SK-N-SH (cell line): ENCODE results near the gene PBX4. TPM values are rescaled to one million over a fixed set of nuclear protein-coding genes. Genes with fewer than 3 reads are reported as not detected.

Experiments used
- CTCF ChIA-PET: fragments of 300-600, 350-600 bp; formaldehyde crosslinking; extraction: SDS; loops from one replicate; lab custom pipeline; 2021; lab: Yijun Ruan, JAX
- POLR2A ChIA-PET: fragments of 350-600 bp; sonication (Branson Sonifier 250); formaldehyde crosslinking; extraction: SDS; loops from one replicate; lab custom pipeline; 2020; ENCODE audit warnings: antibody characterized with exemption, inconsistent platforms; lab: Yijun Ruan, JAX
- DNase-seq: peaks from one replicate; pipeline ENCODE4 v3.0.0; 2012
- H2AFZ ChIP-seq: fragments of 200-600 bp; sonication (generic); 2 replicates; pipeline ENCODE4 v1.8.1; 2016; ENCODE audit warnings: antibody characterized with exemption, mild to moderate bottlenecking, low read depth
- H3F3A ChIP-seq: fragments of 200-600 bp; sonication (generic); replicated peaks from 2 replicates; pipeline ENCODE3; 2016; ENCODE audit warnings: antibody characterized with exemption, mild to moderate bottlenecking; ENCODE audit not compliant: insufficient read depth
- H3K27ac ChIP-seq, 2 experiments: fragments of 200-500 bp in 1 of 2; fragments of 200-600 bp in 1 of 2; sonication (Bioruptor generic) in 1 of 2; sonication (generic), shearing (Covaris generic) in 1 of 2; 2 replicates each; pipeline versions ENCODE4 v1.5.1 to v1.6.1; 2014 to 2016; ENCODE audit warnings: low read depth in 2 of 2, inconsistent platforms in 1 of 2, low read length in 1 of 2, mild to moderate bottlenecking in 1 of 2, mixed read lengths in 1 of 2
- H3K27me3 ChIP-seq: fragments of 200-600 bp; sonication (generic), shearing (Covaris generic); 2 replicates; pipeline ENCODE4 v1.6.1; 2016; ENCODE audit warnings: mixed run types; ENCODE audit not compliant: insufficient read depth
- H3K36me3 ChIP-seq, 2 experiments: fragments of 200-500 bp in 1 of 2; fragments of 200-600 bp in 1 of 2; sonication (Bioruptor generic) in 1 of 2; sonication (generic) in 1 of 2; replicated peaks in 1 of 2; 2 replicates each; pipeline versions ENCODE3 to v1.5.1; 2014 to 2016; ENCODE audit warnings: low read length in 1 of 2, mild to moderate bottlenecking in 1 of 2; ENCODE audit not compliant: insufficient read depth in 2 of 2, control insufficient read depth in 1 of 2
- H3K4me1 ChIP-seq, 2 experiments: fragments of 200-500 bp in 1 of 2; fragments of 200-600 bp in 1 of 2; sonication (Bioruptor generic) in 1 of 2; sonication (generic), shearing (Covaris generic) in 1 of 2; 2 replicates each; pipeline versions ENCODE4 v1.5.1 to v1.6.1; 2014 to 2016; ENCODE audit warnings: low read depth in 1 of 2, low read length in 1 of 2, mixed run types in 1 of 2; ENCODE audit not compliant: insufficient read depth in 2 of 2, control insufficient read depth in 1 of 2
- H3K4me2 ChIP-seq: fragments of 200-600 bp; sonication (generic), shearing (Covaris generic); 2 replicates; pipeline ENCODE4 v1.6.1; 2017; ENCODE audit warnings: mixed run types
- H3K4me3 ChIP-seq, 2 experiments: fragments of 200-500 bp in 1 of 2; fragments of 200-600 bp in 1 of 2; sonication (Bioruptor generic) in 1 of 2; sonication (generic), shearing (Covaris generic) in 1 of 2; 2 replicates each; pipeline versions ENCODE4 v1.5.1 to v1.8.1; 2014 to 2016; ENCODE audit warnings: low read depth in 2 of 2, inconsistent platforms in 1 of 2, low read length in 1 of 2, mild to moderate bottlenecking in 1 of 2, mixed read lengths in 1 of 2, moderate library complexity in 1 of 2
- H3K79me2 ChIP-seq: fragments of 200-600 bp; sonication (generic); 2 replicates; pipeline ENCODE4 v1.8.1; 2017; ENCODE audit warnings: mild to moderate bottlenecking; ENCODE audit not compliant: insufficient read depth
- H3K9ac ChIP-seq: fragments of 200-600 bp; sonication (generic); 2 replicates; pipeline ENCODE4 v1.6.1; 2017; ENCODE audit warnings: mixed run types
- H3K9me2 ChIP-seq: fragments of 200-600 bp; sonication (generic); 2 replicates; pipeline ENCODE4 v1.6.1; 2017; ENCODE audit warnings: mixed run types
- H3K9me3 ChIP-seq: fragments of 200-600 bp; sonication (generic); 2 replicates; pipeline ENCODE4 v1.6.1; 2017; ENCODE audit warnings: mixed run types, mild to moderate bottlenecking, moderate library complexity
- H4K20me1 ChIP-seq: fragments of 200-600 bp; sonication (generic); 2 replicates; pipeline ENCODE4 v1.6.1; 2017; ENCODE audit warnings: mild to moderate bottlenecking, mixed run types; ENCODE audit not compliant: insufficient read depth
- CTCF ChIP-seq: fragments of 200-600 bp; sonication (generic); IDR thresholded peaks from 2 replicates; pipeline ENCODE4 v1.6.1; 2017; ENCODE audit warnings: antibody characterized with exemption, mild to moderate bottlenecking, moderate library complexity
- EP300 ChIP-seq, 2 experiments: IDR thresholded peaks; 2 replicates each; pipeline versions ENCODE4 v1.4.0 to v1.6.1; 2012; ENCODE audit warnings: borderline replicate concordance in 1 of 2, low read depth in 1 of 2, low read length in 1 of 2
- GABPA ChIP-seq: IDR thresholded peaks from 2 replicates; pipeline ENCODE4 v1.4.0; 2012; ENCODE audit warnings: low read depth, mild to moderate bottlenecking
- JUND ChIP-seq: IDR thresholded peaks from 2 replicates; pipeline ENCODE4 v1.4.0; 2012
- MEF2A ChIP-seq: IDR thresholded peaks from 2 replicates; pipeline ENCODE4 v1.4.0; 2012; ENCODE audit warnings: low read depth, borderline replicate concordance
- MXI1 ChIP-seq: IDR thresholded peaks from 2 replicates; pipeline ENCODE4 v1.6.1; 2012; ENCODE audit warnings: mild to moderate bottlenecking, low read depth, low read length, improper control_type of control experiment
- RAD21 ChIP-seq: IDR thresholded peaks from 2 replicates; pipeline ENCODE4 v1.6.1; 2012; ENCODE audit warnings: mild to moderate bottlenecking, low read length
- RCOR1 ChIP-seq: fragments of 150-350 bp; IDR thresholded peaks from 2 replicates; pipeline ENCODE4 v1.6.1; 2017; ENCODE audit warnings: antibody characterized with exemption, low read length
- REST ChIP-seq: IDR thresholded peaks from 2 replicates; pipeline ENCODE4 v1.6.1; 2012; ENCODE audit warnings: mild to moderate bottlenecking, low read depth, low read length, moderate library complexity
- SMC3 ChIP-seq: IDR thresholded peaks from 2 replicates; pipeline ENCODE4 v1.6.1; 2012; ENCODE audit warnings: low read depth, low read length, improper control_type of control experiment
- TCF12 ChIP-seq: IDR thresholded peaks from 2 replicates; pipeline ENCODE4 v1.4.0; 2012
- TEAD4 ChIP-seq: IDR thresholded peaks from 2 replicates; pipeline ENCODE4 v1.4.0; 2012; ENCODE audit warnings: mild to moderate bottlenecking, borderline replicate concordance; ENCODE audit not compliant: insufficient read depth
- YY1 ChIP-seq: IDR thresholded peaks from 2 replicates; pipeline ENCODE4 v1.4.0; 2012; ENCODE audit warnings: low read depth, mild to moderate bottlenecking
- WGBS: methylation state at CpG from one replicate; pipeline ENCODE4 v1.1.6; 2017; ENCODE audit warnings: low lambda C conversion rate; 5-methylcytosine and 5-hydroxymethylcytosine counted together
- polyA plus RNA-seq, 3 experiments: library from polyadenylated mRNA; depleted of rRNA; stranded (reverse); fragments of >200 nt; gene quantifications; 2 replicates each; pipeline ENCODE4 v1.2.3, GENCODE V29; 2012

Gene PBX4
- polyA plus RNA-seq, 1 of the 3 experiments (the other 2 are of a cell fraction), result 6.4 TPM

GRCh38 chr19:19579533-19580361 lies 38.7 kb downstream of the PBX4 start:
- Histone ChIP-seq H3K4me1 (peaks cover 0 to 6% of the 10 kb centered on the region in 2 experiments; a peak in 1 of 4 replicates), H3K27ac (no peak overlapping the region), H2AFZ (no peak overlapping the region), H3K79me2 (no peaks in the 10 kb centered on the region), H4K20me1 (no peaks in the 10 kb centered on the region), H3K27me3 (no peaks in the 10 kb centered on the region), H3K36me3 (no peaks in the 10 kb centered on the region), H3K4me3 (no peak overlapping the region), H3K9me3 (no peaks in the 10 kb centered on the region), H3K9ac (no peak overlapping the region), H3F3A (no peaks in the 10 kb centered on the region), H3K4me2 (no peak overlapping the region), H3K9me2 (no peaks in the 10 kb centered on the region)
- WGBS, result 89% methylated on average over 17 of the region's 25 CpGs
- POLR2A ChIA-PET, result no interaction called here
- CTCF ChIA-PET, result interaction anchor here (0.6 to 1.6 kb wide), 4 partner anchors 20 to 89 kb away, joined by 3 to 4 read pairs (median 4); partner anchors contain the start of genes GMIP and LPAR2
- TF ChIP-seq CTCF, result no peak
- no peak for TF ChIP-seq TCF12
- no peak for TF ChIP-seq EP300 (IDR thresholded peaks at IDR 0.05; ENCODE audit: borderline replicate concordance in 1 of 2, low read depth in 1 of 2, low read length in 1 of 2)
- TF ChIP-seq REST, result no peak
- TF ChIP-seq TEAD4, result no peak
- no peak for TF ChIP-seq MEF2A
- TF ChIP-seq SMC3, result no peak
- no peak for TF ChIP-seq JUND
- no peak for TF ChIP-seq GABPA
- no peak for TF ChIP-seq YY1
- TF ChIP-seq RAD21, result no peak
- TF ChIP-seq MXI1, result no peak
- TF ChIP-seq RCOR1, result no peak
- DNase-seq, result no peak
